ENCODE data around the gene KBTBD13.

KBTBD13 gene

DNA sequence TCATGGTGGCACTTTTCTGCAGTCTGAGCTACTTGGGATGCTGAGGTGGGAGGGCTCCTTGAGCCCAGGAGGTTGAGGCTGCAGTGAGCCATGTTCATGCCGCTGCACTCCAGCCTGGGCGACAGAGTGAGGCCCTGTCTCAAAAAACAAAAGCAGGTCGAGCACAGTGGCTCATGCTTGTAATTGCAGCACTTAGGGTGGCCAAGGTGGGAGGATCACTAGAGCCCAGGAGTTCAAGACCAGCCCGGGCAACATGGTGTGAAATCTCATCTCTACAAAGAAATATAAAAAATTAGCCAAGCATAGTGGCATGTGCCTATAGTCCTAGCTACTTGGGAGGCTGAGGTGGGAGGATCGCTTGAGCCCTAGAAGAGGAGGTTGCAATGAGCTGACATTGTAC is 28.5 kb downstream of the KBTBD13 start:
- no peak for DNase-seq (ENCODE audit: extremely low read depth in 1 of 2, low read depth in 1 of 2)

- no peak for DNase-seq (ENCODE audit: extremely low read depth in 1 of 2, low read depth in 1 of 2)
Observed at GRCh38 chr15:65106011-65106590, 29.6 kb downstream of the KBTBD13 start.

DNA sequence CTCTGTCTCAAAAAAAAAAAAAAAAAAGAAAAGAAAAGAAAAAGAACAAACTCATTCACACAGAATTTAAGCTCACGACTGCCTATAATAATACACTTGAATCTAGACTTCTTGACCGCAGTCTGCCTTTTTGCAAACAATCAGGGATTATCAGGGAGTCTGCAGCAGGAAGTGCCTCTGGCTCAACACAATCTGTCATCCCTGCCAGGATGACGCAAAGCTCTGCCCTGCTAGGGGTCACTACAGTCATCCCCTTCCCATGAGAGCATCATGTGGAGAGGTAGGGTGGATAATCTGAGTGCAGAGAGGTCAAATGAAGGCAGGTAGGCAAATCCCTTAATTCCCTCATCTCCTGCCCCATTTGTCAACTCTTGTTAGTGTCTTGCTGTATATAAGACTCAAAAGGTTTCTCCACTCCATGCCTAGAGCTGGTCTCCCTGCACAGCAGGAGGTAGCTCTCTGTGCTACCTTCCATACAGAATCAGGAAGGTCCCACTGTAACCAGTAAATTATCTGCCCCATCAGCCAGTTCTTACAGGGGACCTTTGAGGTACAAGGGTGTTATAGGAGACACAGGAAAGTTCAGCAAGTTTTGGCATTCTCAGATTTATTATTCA is 34.2 kb downstream of the KBTBD13 start:
- DNase-seq (ENCODE audit: extremely low read depth in 1 of 2, low read depth in 1 of 2) = no peak

DNA sequence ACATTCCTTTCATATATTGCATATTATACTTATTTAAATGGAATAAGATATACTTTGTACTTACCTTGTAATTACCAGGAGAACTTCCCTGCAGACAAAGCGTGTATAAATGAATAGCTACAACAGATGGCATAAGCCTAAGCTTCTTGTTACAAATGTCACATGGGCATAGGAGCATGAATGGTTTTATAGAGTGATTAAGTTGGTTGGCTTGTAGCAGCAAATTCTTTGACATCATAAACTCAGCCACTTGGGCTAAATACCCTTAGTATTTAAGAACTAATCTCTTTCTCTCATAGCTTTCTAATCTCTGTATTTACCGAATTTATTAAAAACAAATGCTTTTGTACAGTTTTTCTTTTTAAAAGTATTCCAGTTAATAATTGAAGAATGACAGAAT is 38.5 kb downstream of the KBTBD13 start, which contains the start of gene UBAP1L:
Gene UBAP1L, minus strand, starts transcription at position 115 of the 400 bp plus-strand sequence. CDS start 8,985 bp downstream, outside the sequence.
- DNase-seq (ENCODE audit: extremely low read depth in 1 of 2, low read depth in 1 of 2) = no peak

DNA sequence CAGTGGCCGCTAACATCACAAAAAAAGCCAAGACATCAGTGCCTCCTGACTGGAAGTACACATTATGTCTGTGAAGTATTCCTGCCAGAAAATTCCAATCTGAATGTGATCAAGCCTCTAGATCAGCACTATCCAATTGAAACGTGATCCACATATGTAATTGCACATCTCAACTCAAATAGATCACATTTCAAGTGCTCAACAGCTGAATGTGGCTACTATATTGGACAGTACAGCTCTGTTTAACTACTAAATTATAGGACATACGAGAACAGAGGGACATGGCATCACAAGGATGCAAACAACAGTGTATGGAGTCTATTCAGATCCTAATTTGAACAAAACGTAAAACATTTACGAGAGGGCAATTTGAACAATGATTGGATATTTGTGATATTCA is 39.0 kb downstream of the KBTBD13 start:
- DNase-seq (ENCODE audit: extremely low read depth in 1 of 2, low read depth in 1 of 2) = no peak
